ENCODE results near the gene STK32A.

The STK32A gene

DNA sequence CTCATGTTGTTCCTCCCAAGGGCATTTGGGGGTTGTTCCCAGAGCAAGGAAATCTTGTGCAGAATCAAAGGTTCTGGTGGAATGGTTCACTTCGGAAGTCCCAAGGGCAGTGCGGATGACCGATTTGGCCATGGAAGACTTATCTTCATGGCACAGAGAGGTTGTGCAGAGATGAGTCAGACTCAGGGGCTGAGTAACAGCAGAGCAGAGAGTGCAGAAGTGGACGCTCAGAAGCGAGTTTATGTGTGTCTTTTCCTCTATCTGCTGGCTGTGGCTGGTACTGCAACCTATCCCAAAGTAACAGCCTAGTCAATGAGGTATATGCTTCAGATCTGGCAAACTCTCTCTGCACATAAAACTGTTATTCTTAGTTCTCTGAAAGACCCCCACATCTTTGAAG lies 157.0 kb downstream of the STK32A start:
- H3K4me1 ChIP-seq (ENCODE audit: control insufficient read depth in 1 of 2, insufficient read depth in 1 of 2, low read depth in 1 of 2, low read length in 1 of 2), result no peaks in the 10 kb centered on the region
- TF ChIP-seq, protein P1, sequence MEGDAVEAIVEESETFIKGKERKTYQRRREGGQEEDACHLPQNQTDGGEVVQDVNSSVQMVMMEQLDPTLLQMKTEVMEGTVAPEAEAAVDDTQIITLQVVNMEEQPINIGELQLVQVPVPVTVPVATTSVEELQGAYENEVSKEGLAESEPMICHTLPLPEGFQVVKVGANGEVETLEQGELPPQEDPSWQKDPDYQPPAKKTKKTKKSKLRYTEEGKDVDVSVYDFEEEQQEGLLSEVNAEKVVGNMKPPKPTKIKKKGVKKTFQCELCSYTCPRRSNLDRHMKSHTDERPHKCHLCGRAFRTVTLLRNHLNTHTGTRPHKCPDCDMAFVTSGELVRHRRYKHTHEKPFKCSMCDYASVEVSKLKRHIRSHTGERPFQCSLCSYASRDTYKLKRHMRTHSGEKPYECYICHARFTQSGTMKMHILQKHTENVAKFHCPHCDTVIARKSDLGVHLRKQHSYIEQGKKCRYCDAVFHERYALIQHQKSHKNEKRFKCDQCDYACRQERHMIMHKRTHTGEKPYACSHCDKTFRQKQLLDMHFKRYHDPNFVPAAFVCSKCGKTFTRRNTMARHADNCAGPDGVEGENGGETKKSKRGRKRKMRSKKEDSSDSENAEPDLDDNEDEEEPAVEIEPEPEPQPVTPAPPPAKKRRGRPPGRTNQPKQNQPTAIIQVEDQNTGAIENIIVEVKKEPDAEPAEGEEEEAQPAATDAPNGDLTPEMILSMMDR (IDR thresholded peaks at IDR 0.05), result no peak

DNA sequence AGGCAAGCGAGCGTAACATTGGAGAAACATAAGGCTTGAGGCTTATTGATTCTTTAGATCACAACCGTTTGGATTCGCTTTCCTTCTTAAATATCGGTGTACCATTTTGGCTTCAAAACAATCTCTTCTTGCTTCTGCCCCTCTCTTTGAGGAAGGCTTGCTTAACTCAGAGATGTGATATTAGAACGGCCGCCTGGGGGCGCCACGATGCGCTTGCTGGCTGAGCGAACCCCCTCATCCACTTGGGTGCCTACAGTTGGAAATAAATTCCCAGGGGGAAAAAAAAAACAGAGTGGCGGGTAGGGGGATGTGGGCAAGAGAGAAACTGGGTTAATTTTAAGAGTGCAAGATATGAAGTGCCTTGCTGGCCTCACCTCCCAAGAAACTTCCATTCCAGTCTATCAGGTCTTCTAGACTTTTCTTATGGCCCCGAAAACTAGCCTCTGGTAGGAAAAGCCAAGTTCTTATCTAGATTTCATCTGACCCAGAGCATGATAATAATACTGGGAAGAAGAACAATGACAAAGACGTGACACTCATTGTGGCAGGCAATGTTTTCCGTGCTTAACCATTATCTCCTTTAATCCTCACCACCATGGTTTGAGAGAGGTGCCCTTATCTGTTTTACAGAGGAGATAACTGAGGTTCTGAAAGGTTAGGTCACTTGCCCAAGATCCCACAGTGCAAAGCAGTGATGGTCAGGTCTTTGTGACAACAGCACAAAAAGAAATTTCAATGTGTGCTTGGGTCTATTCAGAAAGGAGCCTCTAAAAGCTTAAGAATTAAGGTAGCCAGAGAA lies 159.2 kb downstream of the STK32A start:
- no peaks in the 10 kb centered on the region for H3K36me3 ChIP-seq
- H3K4me1 ChIP-seq (ENCODE audit: control insufficient read depth in 1 of 2, insufficient read depth in 1 of 2, low read depth in 1 of 2, low read length in 1 of 2), result no peaks in the 10 kb centered on the region
- H3K27ac ChIP-seq, result no peak overlapping the region
- TF ChIP-seq, protein P1 (IDR thresholded peaks at IDR 0.05), result no peak
- no peaks in the 10 kb centered on the region for H3K27me3 ChIP-seq
- no peaks in the 10 kb centered on the region for H3K9me3 ChIP-seq
- H3K4me3 ChIP-seq (ENCODE audit: low read depth in 1 of 2, low read length in 1 of 2), result no peak overlapping the region

More for the DNA sequence above, 157.0 kb downstream of the STK32A start:
- H3K36me3 ChIP-seq, result no peaks in the 10 kb centered on the region
- H3K27me3 ChIP-seq, result peaks cover 7% of the 10 kb centered on the region
- H3K4me3 ChIP-seq (ENCODE audit: low read depth in 1 of 2, low read length in 1 of 2), result no peak overlapping the region
- no peak overlapping the region for H3K27ac ChIP-seq
- no peaks in the 10 kb centered on the region for H3K9me3 ChIP-seq

DNA sequence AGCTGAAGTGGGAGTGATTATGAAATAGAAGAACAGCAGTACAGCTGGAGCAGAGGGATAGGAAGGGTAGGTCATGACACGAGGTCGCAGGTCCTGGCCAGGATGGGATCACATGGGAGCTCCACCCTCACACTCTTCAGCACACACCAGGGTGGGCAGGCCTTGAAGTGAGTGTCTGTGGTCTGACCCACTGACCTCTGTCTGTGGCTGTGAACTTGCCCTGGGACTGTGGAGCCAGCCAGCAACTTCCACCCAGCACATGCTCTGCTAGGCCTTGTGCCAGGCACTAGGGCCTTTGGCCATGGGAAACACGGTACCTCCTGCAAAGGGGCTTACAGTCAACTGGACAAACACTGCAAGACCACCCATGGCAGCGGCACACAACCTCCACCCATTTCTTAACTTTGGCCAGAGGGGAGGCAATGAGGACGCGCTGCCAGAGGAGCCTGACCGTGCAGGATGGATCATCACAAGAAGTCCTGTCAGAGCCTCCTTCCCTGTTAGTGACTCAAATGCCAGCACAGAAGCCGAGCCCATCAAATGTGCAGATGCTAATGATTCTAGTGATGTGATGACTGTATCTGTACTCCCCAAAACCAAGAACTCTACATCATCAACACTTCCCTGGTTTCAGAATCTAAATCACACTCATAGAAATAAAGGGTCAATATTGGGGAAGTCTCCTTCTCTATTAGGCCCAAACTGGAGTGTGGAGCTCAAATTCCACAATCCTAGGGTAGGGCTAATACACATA lies 161.4 kb downstream of the STK32A start:
- TF ChIP-seq, protein P1 (IDR thresholded peaks at IDR 0.05), result no peak
- Histone ChIP-seq H3K4me3 (ENCODE audit: low read depth in 1 of 2, low read length in 1 of 2) (no peak overlapping the region), H3K4me1 (ENCODE audit: control insufficient read depth in 1 of 2, insufficient read depth in 1 of 2, low read depth in 1 of 2, low read length in 1 of 2) (no peaks in the 10 kb centered on the region), H3K27ac (no peak overlapping the region), H3K27me3 (no peaks in the 10 kb centered on the region), H3K36me3 (no peaks in the 10 kb centered on the region), H3K9me3 (no peaks in the 10 kb centered on the region)

DNA sequence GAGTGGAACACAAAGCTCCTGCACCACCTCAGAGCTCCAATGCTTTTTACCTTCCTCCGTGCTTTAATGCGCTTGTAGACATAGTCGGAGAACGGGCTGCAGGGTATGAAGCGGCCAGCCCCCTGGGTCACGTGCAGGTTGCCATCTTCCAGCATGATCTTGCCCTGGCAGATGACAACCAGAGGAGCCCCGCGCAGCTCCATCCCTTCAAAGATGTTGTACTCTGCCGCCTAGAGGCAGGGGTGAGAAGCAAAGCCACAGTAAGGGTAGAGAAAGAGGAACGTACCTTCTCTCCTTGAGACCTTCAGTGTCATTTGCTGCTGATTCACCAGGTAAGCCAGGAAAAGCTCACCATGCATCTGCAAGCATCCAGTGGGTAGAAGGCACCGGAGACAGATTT lies 162.8 kb downstream of the STK32A start:
- no peaks in the 10 kb centered on the region for H3K36me3 ChIP-seq
- H3K4me3 ChIP-seq (ENCODE audit: low read depth in 1 of 2, low read length in 1 of 2), result no peak overlapping the region
- no peaks in the 10 kb centered on the region for H3K4me1 ChIP-seq (ENCODE audit: control insufficient read depth in 1 of 2, insufficient read depth in 1 of 2, low read depth in 1 of 2, low read length in 1 of 2)
- no peaks in the 10 kb centered on the region for H3K9me3 ChIP-seq
- TF ChIP-seq, protein P1 (IDR thresholded peaks at IDR 0.05), result no peak
- H3K27me3 ChIP-seq, result no peaks in the 10 kb centered on the region
- H3K27ac ChIP-seq, result no peak overlapping the region

DNA sequence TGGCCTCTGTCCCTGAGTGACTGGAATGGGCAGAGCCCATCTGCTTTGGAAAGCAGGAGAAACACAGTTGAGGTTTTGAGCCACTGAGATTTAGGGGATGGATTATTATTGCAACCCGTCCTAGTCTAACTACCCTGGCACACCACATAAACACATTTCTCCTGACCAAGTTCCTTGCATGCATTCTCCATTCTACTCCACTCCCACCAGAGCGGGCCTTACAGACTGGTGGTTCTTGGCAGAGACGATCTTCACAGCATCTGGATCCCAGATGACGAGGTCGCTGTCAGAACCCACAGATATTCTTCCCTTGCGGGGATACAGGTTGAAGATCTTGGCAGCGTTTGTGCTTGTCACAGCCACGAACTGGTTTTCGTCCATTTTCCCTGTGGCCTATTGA lies 164.0 kb downstream of the STK32A start:
- Histone ChIP-seq H3K36me3 (no peaks in the 10 kb centered on the region), H3K27ac (no peak overlapping the region)

More for the DNA sequence above, 164.0 kb downstream of the STK32A start:
- H3K4me1 ChIP-seq (ENCODE audit: control insufficient read depth in 1 of 2, insufficient read depth in 1 of 2, low read depth in 1 of 2, low read length in 1 of 2), result no peaks in the 10 kb centered on the region
- no peak overlapping the region for H3K4me3 ChIP-seq (ENCODE audit: low read depth in 1 of 2, low read length in 1 of 2)
- no peaks in the 10 kb centered on the region for H3K9me3 ChIP-seq
- no peaks in the 10 kb centered on the region for H3K27me3 ChIP-seq
- TF ChIP-seq, protein P1 (IDR thresholded peaks at IDR 0.05), result no peak

Measured in neutrophil (primary cell).